Renal cortical epithelial cell (primary cell): ENCODE data around the gene MAD1L1. TPM values are rescaled to one million over a fixed set of nuclear protein-coding genes. Genes with fewer than 3 reads are reported as not detected.

ENCODE experiments used
- DNase-seq: peaks from one replicate; pipeline ENCODE4 v3.0.0-alpha.2; 2011; ENCODE audit warnings: low read depth
- total RNA-seq: library from RNA; depleted of rRNA; stranded (reverse); fragments of >200 nt; gene quantifications from 2 replicates; pipeline ENCODE4 v1.2.3, GENCODE V29; 2014

The MAD1L1 gene
- total RNA-seq, 1 donor from 2014 or later = 33.5 TPM

GRCh38 chr7:1916601-1916970, 316.2 kb downstream of the MAD1L1 start:
- DNase-seq = no peak

DNA sequence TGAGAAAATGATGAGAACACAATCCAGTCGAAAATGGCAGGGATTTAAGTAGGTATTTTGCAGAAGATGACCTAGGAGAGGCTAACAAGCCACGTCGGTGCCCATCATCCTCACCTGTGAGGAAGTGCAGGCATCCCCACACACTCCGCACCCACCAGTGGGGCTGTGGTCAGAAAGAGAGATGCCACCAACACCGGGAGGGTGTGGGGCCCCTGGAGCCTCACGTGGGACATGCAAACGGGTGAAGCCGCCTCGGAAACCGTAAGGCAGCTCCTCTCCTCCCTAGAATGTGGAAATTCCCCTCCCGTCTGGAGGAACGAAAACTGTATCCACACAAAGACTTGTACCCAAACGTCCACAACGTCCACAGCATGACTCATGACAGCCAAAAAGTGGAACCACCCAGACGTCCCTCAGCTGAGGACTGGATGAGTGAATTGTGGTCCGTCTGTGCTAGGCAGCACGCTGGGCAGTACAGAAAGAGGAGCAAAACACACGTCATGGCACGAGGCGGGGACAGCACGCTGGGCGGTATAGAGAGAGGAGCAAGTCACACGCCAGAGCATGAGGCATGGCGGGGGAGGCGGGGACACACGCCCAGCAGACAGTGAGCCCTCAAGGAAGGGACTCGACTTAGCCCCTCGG, 316.7 kb downstream of the MAD1L1 start:
- DNase-seq = no peak

DNA sequence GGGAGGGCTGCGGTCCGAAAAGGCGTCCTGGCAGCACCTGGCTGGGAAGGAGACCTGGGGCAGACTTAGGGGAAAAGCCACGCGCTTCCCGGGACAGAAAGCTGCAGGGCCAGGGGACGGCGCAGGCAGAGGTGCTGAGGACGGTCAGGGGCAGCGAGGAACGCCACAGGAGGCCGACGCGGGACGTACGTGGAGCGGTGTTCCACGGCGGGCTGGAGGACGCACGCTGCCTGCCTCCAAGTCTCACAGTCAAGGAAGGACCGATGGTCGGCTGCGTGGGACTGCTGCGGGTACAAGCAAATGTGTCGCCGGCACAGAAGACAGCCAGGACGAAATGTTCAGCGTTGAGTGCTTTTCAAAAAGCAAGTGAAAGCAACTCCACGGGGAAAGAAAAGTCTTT, 317.4 kb downstream of the MAD1L1 start:
- no peak for DNase-seq

- DNase-seq = no peak
Measured at GRCh38 chr7:1914743-1915142, 318.0 kb downstream of the MAD1L1 start.

DNA sequence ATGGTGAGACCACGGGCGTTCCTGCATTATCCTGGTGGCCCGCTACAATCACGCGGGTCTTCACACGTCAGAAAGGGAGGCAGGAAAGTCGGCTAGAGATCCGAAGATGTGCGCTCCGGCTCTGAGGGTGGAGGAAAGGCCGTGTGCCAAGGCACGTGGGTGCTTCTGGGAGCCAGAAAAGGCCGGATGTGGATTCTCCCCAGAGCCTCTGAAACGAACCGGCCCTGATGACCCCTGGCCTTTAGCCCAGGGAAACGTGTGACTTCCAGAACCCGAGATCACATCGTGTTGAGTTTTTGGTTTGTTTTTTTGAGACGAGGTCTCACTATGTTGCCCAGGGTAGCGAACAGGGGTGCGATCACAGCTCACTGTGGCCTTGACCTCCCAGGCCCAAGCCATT, 318.4 kb downstream of the MAD1L1 start:
- no peak for DNase-seq

DNA sequence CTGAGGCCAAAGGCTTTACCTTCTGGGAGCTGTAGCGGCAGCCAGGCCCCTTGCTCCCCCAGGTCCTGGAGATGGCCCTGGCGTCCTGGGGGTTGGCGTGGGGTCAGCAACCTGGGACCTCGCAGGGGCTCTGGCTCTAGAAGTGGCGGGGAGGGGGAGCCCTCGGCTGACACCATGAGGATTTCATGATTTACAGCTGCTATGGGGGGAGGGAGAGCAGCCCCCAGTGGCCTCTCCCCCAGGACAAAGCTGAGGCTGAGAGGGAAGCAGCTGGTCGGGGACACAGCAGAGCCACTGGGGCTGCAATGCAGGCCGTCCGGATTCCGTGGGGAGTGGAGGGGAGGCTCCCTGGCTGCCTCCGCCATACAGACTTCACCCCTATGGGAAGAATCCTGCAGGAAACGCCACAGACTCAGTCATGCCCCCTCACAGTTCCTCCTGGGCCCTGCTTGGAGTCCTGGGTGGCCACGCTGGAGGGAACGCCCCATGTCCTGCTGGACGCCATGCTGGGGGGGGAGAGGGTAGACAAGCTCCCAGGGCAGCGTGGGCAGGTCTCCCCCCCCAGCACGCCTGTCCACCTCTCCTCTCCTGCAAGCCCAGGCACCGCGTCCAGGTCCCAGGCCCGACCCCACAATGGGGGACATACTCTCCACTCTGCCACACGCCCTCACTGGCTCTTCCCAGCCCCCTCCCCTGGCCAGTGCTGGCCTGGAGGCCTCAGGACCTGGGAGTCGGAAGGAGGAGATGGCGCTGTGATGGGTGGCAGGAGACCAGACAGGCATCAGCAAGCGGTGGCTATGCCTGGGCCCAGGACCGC, 319.1 kb downstream of the MAD1L1 start:
- DNase-seq = no peak

DNA sequence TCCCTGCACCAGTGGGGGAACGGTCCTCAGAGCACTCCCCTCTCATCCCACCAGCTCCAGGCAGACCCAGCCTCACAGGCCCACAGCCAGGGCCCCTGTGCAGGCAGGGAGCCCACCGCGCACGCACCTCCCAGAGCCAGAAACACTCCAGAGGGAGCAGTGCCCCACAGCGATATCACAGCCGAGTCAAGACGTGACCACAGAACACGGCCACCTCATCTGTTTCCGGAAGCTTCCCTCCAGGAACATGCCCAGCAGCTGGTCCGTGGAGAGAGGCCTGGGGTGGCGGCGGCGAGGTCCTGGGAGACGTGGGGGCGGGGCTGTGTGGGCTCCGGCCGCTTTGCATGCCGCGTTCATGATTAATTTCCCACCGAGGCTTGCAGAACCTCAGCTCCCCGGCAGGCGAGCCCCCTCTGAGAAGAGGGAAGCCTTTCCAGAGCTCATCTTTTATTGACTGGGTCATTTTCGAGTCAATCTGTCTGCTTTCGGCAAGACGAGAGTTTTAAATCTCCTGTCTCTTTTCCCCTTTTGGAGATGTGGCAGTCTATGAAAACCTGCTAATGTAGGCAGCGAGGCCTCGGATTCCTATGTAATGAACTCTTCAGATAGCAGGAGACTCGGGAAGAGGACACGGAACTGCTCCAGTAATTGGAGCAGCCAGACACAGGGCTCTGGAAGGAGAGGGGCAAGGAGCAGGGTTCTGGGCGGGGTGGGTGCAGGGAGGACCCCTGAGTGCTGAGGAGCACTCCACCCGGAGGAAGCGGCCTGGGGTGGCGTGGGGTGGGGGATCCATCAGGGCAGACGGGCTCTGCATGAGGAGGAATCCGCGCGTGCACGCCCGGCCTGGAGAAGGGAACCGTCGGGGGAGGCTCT, 319.9 kb downstream of the MAD1L1 start:
- no peak for DNase-seq

- no peak for DNase-seq
Measured at GRCh38 chr7:1911571-1911970, 321.2 kb downstream of the MAD1L1 start.

- no peak for DNase-seq
Measured at GRCh38 chr7:1910827-1911226, 321.9 kb downstream of the MAD1L1 start.

GRCh38 chr7:1910081-1910685, 322.6 kb downstream of the MAD1L1 start:
- no peak for DNase-seq

DNA sequence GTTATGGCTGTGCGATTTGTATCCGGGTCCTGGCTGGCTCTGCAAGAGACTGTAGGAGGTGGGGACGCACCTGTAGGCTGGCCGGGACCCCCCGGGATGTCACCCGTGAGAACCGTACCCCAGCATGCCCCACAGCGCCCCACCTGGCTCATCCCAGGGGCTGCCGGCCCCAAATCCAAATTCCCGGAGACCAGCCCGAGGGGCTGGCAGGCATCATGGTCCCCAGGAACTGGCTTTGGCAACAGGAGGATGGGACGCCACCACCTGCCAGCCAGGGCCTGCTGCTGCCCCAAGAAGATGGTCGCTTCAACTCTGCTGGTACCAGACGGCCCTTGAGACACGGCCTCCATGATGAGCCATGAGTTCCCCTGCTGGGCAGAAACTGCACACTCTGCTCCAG, 323.3 kb downstream of the MAD1L1 start:
- DNase-seq = no peak

DNA sequence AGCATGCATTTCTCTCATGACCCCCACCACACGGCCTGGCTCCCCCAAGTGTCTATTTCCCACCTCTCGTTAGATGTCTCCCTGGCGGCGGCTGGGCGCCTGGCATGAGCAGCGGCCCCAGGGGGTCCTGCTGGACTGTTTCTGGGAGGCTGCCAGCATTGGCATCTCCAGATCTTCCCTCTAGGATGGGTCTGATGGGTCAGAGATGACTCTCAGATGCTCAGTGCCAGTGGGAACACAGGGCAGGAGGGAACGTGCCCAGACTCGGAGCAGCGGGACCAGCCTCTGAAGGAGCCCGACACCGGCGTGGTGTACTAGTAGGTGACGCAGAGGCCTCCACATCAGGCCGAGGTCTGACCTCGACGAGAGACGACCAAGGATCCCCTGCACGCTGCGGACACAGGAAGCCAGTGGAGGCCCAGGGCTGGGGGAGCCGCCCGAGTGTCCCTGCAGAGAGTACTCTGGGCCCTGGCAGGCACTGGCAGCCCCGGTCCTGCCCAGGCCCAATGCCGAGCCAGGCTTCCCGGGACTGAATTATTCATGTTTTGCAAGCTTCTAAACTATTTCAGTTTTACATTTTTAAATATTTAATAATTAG, 323.8 kb downstream of the MAD1L1 start:
- no peak for DNase-seq

- DNase-seq = no peak
Measured at GRCh38 chr7:1907751-1908365, 324.9 kb downstream of the MAD1L1 start.

DNA sequence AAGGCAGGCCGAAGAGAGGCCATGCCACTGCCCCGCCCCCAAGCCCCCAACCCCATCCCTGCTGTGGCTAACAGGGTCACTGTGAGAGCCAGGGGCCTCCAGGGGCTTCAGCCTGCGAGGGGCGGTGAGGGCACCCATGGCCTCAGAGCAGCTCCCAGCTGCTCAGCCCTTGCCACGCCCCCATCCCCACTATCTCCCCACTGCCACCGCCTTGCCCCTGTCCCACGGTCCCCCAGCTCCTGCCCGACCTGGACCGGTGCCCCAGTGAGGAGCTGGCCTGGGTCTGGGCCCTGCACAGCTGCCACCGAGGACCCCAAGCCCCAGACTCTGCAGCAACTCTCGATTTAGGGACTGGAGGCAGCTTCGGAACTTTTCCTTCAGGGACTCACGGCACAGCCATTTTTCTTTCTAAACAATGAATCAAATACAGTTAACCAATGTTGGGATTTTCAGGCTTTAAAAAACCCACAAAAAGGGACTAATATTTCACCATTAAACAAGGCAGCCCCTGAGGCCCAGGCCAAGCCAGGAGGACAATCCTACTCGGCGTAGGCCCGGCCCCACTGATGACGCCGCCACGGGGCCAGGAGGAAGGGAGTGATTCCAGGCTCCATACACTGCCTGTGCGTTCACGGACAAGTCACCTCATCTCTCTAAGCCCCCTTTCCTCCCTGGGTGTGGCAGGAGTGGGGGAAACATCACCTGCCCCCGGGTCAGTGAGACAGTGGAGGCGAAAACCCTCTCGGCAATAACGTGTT, 325.6 kb downstream of the MAD1L1 start:
- no peak for DNase-seq

GRCh38 chr7:1906087-1906830, 326.5 kb downstream of the MAD1L1 start:
- no peak for DNase-seq

- DNase-seq = no peak
Measured at GRCh38 chr7:1902231-1902855, 330.4 kb downstream of the MAD1L1 start.

- no peak for DNase-seq
Measured at GRCh38 chr7:1901431-1902210, 331.1 kb downstream of the MAD1L1 start.

- no peak for DNase-seq
Measured at GRCh38 chr7:1900847-1901246, 331.9 kb downstream of the MAD1L1 start.
